Loucy (cell line): Measurements from ENCODE around the gene NCBP2.

Source experiments
- H2AFZ ChIP-seq: fragments of 200-600 bp; sonication (generic); 2 replicates; pipeline ENCODE4 v1.6.0; 2016; ENCODE audit warnings: antibody characterized with exemption, mild to moderate bottlenecking, low read length, moderate library complexity
- H3F3A ChIP-seq: fragments of 200-600 bp; 2 replicates; pipeline ENCODE4 v1.6.0; 2016; ENCODE audit warnings: antibody characterized with exemption, low read depth, mild to moderate bottlenecking
- H3K27me3 ChIP-seq: fragments of 200-600 bp; sonication (generic); 2 replicates; pipeline ENCODE4 v1.6.1; 2014; ENCODE audit warnings: low read length, mild to moderate bottlenecking; ENCODE audit not compliant: insufficient read depth, poor library complexity, severe bottlenecking
- H3K36me3 ChIP-seq: fragments of 200-600 bp; sonication (generic); 2 replicates; pipeline ENCODE4 v1.6.1; 2016; ENCODE audit warnings: low read length; ENCODE audit not compliant: insufficient read depth
- H3K4me1 ChIP-seq: fragments of 200-600 bp; sonication (generic); 2 replicates; pipeline ENCODE4 v1.5.1; 2014; ENCODE audit warnings: low read length, mild to moderate bottlenecking; ENCODE audit not compliant: insufficient read depth, poor library complexity, severe bottlenecking
- H3K4me2 ChIP-seq: fragments of 200-600 bp; sonication (generic); 2 replicates; pipeline ENCODE4 v1.6.0; 2014; ENCODE audit warnings: antibody characterized with exemption, low read length, low read depth, mild to moderate bottlenecking; ENCODE audit not compliant: poor library complexity, severe bottlenecking
- H3K4me3 ChIP-seq: fragments of 200-600 bp; sonication (generic); 2 replicates; pipeline ENCODE4 v1.5.1; 2014; ENCODE audit warnings: low read length, mild to moderate bottlenecking, mixed read lengths; ENCODE audit not compliant: poor library complexity, severe bottlenecking
- H3K79me2 ChIP-seq: fragments of 200-600 bp; sonication (generic); 2 replicates; pipeline ENCODE4 v1.6.1; 2014; ENCODE audit warnings: low read length; ENCODE audit not compliant: insufficient read depth
- H3K9ac ChIP-seq: fragments of 200-600 bp; sonication (generic); 2 replicates; pipeline ENCODE4 v1.6.0; 2014; ENCODE audit warnings: mild to moderate bottlenecking, low read depth, low read length, moderate library complexity; ENCODE audit not compliant: poor library complexity, severe bottlenecking
- H3K9me2 ChIP-seq: fragments of 200-600 bp; sonication (generic); replicated peaks from 2 replicates; pipeline ENCODE4 v1.6.1; 2016; ENCODE audit warnings: low read depth, low read length, mixed read lengths
- H3K9me3 ChIP-seq: fragments of 200-600 bp; sonication (generic); 2 replicates; pipeline ENCODE4 v1.6.1; 2014; ENCODE audit warnings: mild to moderate bottlenecking, antibody characterized with exemption, low read length, low read depth; ENCODE audit not compliant: insufficient read depth
- H4K20me1 ChIP-seq: fragments of 200-600 bp; sonication (generic); 2 replicates; pipeline ENCODE4 v1.6.0; 2014; ENCODE audit warnings: antibody characterized with exemption, low read length, mild to moderate bottlenecking; ENCODE audit not compliant: insufficient read depth, poor library complexity, severe bottlenecking
- CTCF ChIP-seq: fragments of 200-600 bp; sonication (generic); conservative IDR thresholded peaks from 2 replicates; pipeline ENCODE4 v1.5.1; 2014; ENCODE audit warnings: mild to moderate bottlenecking, antibody characterized with exemption, low read length
- EZH2phosphoT487 ChIP-seq: fragments of 200-600 bp; IDR thresholded peaks from 2 replicates; pipeline ENCODE4 v1.6.1; 2018; ENCODE audit warnings: antibody characterized with exemption, mild to moderate bottlenecking, moderate library complexity, borderline replicate concordance

Gene NCBP2

GRCh38 chr3:196951371-196951770 is 9.0 kb upstream of the NCBP2 start:
- Histone ChIP-seq H2AFZ (no peak overlapping the region), H3K4me1 (no peaks in the 10 kb centered on the region)
- no peak for TF ChIP-seq EZH2phosphoT487

GRCh38 chr3:196949750-196950149 is 7.4 kb upstream of the NCBP2 start:
- H3K27me3 ChIP-seq: no peaks in the 10 kb centered on the region
- H3F3A ChIP-seq: no peaks in the 10 kb centered on the region
- H2AFZ ChIP-seq: no peak overlapping the region
- no peak for TF ChIP-seq EZH2phosphoT487
- no peak for TF ChIP-seq CTCF
- no peak overlapping the region for H3K4me2 ChIP-seq
- H3K9me3 ChIP-seq: no peaks in the 10 kb centered on the region
- peaks cover 6% of the 10 kb centered on the region; the same call in 1 of the 2 replicates for H3K79me2 ChIP-seq
- H3K9me2 ChIP-seq: no peaks in the 10 kb centered on the region
- no peak overlapping the region for H3K9ac ChIP-seq
- H4K20me1 ChIP-seq: no peaks in the 10 kb centered on the region
- H3K4me3 ChIP-seq: no peak overlapping the region
- H3K36me3 ChIP-seq: no peaks in the 10 kb centered on the region
- H3K4me1 ChIP-seq: no peaks in the 10 kb centered on the region

More at GRCh38 chr3:196951371-196951770, 9.0 kb upstream of the NCBP2 start:
- H3K4me2 ChIP-seq: no peak overlapping the region
- H4K20me1 ChIP-seq: no peaks in the 10 kb centered on the region
- no peak overlapping the region for H3K4me3 ChIP-seq
- H3K9me3 ChIP-seq: no peaks in the 10 kb centered on the region
- no peaks in the 10 kb centered on the region for H3F3A ChIP-seq
- no peak overlapping the region for H3K9ac ChIP-seq
- no peaks in the 10 kb centered on the region for H3K36me3 ChIP-seq
- H3K27me3 ChIP-seq: no peaks in the 10 kb centered on the region
- no peaks in the 10 kb centered on the region for H3K79me2 ChIP-seq
- H3K9me2 ChIP-seq: no peaks in the 10 kb centered on the region

- Histone ChIP-seq H3K9ac (no peak overlapping the region), H3K4me3 (no peak overlapping the region), H2AFZ (no peak overlapping the region), H3F3A (no peaks in the 10 kb centered on the region), H3K27me3 (no peaks in the 10 kb centered on the region), H3K36me3 (no peaks in the 10 kb centered on the region), H3K4me1 (no peaks in the 10 kb centered on the region), H3K9me2 (no peaks in the 10 kb centered on the region), H3K9me3 (no peaks in the 10 kb centered on the region), H3K4me2 (no peak overlapping the region), H4K20me1 (no peaks in the 10 kb centered on the region), H3K79me2 (peaks cover 11% of the 10 kb centered on the region; the same call in 1 of the 2 replicates)
- TF ChIP-seq EZH2phosphoT487: no peak
- TF ChIP-seq CTCF: no peak
Measured at GRCh38 chr3:196949285-196949619, 6.9 kb upstream of the NCBP2 start.
